Epithelial cell of proximal tubule (primary cell): ENCODE measurements around the gene MELK. TPM values are rescaled to one million over a fixed set of nuclear protein-coding genes. Genes with fewer than 3 reads are reported as not detected.

Source experiments
- DNase-seq: peaks from one replicate; pipeline ENCODE4 v3.0.0-alpha.2; 2011; ENCODE audit warnings: low read depth
- H3K4me3 ChIP-seq: 2 replicates; pipeline ENCODE4 v1.5.1; 2011; ENCODE audit warnings: low read depth, mild to moderate bottlenecking, low read length
- total RNA-seq: library from RNA; depleted of rRNA; stranded (reverse); fragments of >200 nt; gene quantifications from 2 replicates; pipeline ENCODE4 v1.2.3, GENCODE V29; 2015
- TF ChIP-seq, protein P1 (sequence below): conservative IDR thresholded peaks from 2 replicates; pipeline ENCODE4 v1.5.1; 2012; ENCODE audit warnings: low read depth, mild to moderate bottlenecking, low read length

Gene MELK
- total RNA-seq, 1 donor from 2014 or later, result 64.5 TPM

DNA sequence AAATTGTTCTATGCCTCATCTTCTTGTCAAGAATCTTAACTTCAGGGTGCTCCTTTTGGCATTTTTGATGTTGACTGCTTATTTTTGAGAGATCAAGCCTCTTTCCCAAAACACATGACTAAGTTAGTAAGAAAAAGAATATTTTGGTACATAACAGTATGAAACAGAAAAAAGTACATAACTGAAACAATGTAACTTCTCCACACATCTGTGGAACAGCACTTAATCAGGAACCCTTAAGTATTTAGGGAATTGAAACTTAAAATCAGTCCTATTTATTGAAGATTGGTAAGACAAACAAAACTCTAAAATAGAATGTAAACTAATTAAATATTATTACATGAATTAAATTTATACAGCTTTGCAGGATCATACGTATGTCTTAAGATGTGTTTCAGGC lies 103.4 kb downstream of the MELK start:
- TF ChIP-seq, protein P1, sequence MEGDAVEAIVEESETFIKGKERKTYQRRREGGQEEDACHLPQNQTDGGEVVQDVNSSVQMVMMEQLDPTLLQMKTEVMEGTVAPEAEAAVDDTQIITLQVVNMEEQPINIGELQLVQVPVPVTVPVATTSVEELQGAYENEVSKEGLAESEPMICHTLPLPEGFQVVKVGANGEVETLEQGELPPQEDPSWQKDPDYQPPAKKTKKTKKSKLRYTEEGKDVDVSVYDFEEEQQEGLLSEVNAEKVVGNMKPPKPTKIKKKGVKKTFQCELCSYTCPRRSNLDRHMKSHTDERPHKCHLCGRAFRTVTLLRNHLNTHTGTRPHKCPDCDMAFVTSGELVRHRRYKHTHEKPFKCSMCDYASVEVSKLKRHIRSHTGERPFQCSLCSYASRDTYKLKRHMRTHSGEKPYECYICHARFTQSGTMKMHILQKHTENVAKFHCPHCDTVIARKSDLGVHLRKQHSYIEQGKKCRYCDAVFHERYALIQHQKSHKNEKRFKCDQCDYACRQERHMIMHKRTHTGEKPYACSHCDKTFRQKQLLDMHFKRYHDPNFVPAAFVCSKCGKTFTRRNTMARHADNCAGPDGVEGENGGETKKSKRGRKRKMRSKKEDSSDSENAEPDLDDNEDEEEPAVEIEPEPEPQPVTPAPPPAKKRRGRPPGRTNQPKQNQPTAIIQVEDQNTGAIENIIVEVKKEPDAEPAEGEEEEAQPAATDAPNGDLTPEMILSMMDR, result no peak
- no peak for DNase-seq
- no peak overlapping the region for H3K4me3 ChIP-seq

DNA sequence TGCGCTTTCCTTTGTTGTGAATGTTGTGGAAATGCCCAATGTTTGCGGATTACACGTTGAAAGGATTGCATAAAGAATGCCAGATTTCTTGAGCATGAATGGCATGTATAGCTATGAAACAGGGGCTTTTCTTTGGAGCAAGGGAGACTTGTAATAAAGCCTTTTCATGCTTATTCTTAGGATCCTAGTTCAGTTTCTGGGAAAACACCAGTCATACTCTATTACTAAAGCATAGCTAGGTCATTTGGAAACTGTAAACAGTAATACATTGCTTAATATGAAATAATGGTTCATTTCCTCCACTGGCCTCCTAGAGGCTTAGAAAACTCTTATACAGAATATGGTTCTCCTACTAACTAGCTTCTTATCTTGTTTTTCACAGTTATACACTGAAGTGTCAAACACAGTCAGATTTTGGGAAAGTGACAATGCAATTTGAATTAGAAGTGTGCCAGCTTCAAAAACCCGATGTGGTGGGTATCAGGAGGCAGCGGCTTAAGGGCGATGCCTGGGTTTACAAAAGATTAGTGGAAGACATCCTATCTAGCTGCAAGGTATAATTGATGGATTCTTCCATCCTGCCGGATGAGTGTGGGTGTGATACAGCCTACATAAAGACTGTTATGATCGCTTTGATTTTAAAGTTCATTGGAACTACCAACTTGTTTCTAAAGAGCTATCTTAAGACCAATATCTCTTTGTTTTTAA lies 104.2 kb downstream of the MELK start:
- TF ChIP-seq, protein P1, result no peak
- H3K4me3 ChIP-seq, result no peak overlapping the region
- DNase-seq, result no peak

DNA sequence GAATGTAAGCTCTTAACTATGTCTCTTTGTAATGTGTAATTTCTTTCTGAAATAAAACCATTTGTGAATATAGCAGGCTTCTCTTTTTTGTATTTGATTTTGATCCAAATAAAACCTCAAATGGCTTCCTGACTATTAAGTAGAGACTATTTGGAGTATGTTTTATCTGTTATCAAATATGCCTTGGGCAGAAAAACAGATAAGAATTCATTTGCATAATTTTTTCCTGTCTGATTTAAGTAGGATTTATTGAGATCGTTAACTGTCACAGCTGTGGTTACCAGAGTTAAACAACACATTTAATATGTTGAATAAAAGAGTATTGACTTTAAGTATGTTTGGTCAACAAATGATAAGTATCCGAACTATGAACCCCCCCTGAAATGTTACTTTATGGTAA lies 104.9 kb downstream of the MELK start:
- TF ChIP-seq, protein P1, result no peak
- DNase-seq, result no peak
- H3K4me3 ChIP-seq, result no peak overlapping the region

DNA sequence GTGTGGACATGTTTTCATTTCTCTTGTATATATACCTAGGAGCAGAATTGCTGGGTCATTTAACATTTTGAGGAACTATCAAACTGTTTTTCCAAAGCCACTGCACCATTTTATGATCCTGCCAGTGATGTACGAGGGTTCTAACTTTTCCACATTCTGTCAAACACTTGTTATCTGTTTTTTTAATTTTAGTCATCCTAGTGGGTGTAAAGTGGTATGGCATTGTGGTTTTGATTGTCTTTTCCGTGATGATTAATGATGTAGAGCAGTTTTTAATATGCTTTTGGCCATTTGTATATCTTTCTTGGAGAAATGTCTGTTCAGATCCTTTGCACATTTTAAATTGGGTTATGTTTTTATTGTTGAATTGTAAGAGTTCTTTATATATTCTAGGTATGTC lies 107.0 kb downstream of the MELK start:
- no peak overlapping the region for H3K4me3 ChIP-seq
- TF ChIP-seq, protein P1, result no peak
- DNase-seq, result no peak

DNA sequence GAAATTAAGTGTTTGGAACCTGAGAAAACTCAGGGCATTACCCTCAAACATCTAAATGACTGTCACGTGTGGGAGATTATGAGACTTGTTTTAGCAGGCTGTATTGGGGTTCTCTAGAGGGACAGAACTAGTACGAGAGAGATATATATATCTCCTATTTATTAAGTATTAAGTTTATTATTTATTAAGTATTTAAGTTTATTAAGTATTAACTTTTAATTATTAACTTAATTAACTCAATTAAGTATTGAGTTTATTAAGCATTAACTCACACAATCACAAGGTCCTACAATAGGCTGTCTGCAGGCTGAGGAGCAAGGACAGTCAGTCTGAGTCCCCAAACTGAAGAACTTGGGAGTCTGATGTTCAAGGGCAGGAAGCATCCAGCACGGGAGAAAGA lies 113.8 kb downstream of the MELK start:
- no peak overlapping the region for H3K4me3 ChIP-seq
- no peak for DNase-seq

DNA sequence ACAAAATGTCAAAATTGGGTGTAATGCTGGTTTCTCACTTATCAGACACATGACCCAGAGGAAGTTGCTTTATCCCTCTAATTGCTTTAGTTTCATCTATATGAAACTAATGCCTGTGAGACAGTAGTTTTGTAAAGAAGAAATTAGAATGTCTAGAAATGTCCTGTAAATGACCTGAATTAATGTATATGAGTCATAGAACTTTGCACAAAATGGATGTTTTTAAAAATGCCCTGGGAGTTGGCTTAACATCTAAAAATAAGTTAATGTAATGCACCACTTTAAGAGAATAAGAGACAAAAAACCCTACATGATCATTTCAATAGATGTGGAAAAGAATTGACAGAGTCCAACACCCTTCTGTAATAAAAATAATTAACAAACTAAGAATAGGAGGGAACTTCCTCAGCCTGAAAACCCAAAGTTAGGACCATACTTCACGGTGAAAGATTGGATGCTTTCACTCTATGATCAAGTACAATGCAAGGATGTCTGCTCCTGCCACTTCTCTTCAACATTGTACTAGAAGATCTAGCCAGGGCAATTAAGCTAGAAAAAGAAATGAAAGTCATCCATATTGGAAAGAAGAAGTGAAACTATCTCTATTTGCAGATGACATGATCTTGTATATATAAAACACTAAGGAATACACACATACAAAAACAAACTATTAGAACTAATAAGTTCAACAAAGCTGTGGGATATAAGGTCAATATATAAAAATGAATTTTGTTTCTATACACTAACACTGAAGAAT lies 117.9 kb downstream of the MELK start:
- no peak for DNase-seq
- H3K4me3 ChIP-seq, result no peak overlapping the region
- TF ChIP-seq, protein P1, result no peak

More for the DNA sequence above, 113.8 kb downstream of the MELK start:
- TF ChIP-seq, protein P1, result no peak
